Kidney glomerular epithelial cell (primary cell): ENCODE measurements around the gene CORO7.
"Not testable (repeated sequence)": the region's sequence is repeated elsewhere in the genome, so short reads cannot be mapped to it uniquely, and the experiment has no call there.

Experiments used
- DNase-seq: peaks from one replicate; lab custom pipeline; 2025; lab: John Stamatoyannopoulos, UW

CORO7 gene

GRCh38 chr16:4401510-4401909 is 14.9 kb downstream of the CORO7 start:
- no peak for DNase-seq

- no peak for DNase-seq
Measured at GRCh38 chr16:4401094-4401501, 15.3 kb downstream of the CORO7 start.

- no peak for DNase-seq
Measured at GRCh38 chr16:4399001-4399730, 17.2 kb downstream of the CORO7 start.

- DNase-seq = no peak
Measured at GRCh38 chr16:4395055-4395726, 21.2 kb downstream of the CORO7 start.

GRCh38 chr16:4393850-4394249 is 22.5 kb downstream of the CORO7 start:
- not testable (repeated sequence) for DNase-seq

- DNase-seq = no peak
Measured at GRCh38 chr16:4393240-4393600, 23.2 kb downstream of the CORO7 start.

- DNase-seq = no peak
Measured at GRCh38 chr16:4392382-4393239, 23.8 kb downstream of the CORO7 start.

- no peak for DNase-seq
Measured at GRCh38 chr16:4391631-4392381, 24.6 kb downstream of the CORO7 start.

- no peak for DNase-seq
Measured at GRCh38 chr16:4390266-4391260, 25.8 kb downstream of the CORO7 start.

GRCh38 chr16:4389051-4389955 is 27.1 kb downstream of the CORO7 start:
- no peak for DNase-seq

GRCh38 chr16:4388271-4389021 is 27.9 kb downstream of the CORO7 start:
- no peak for DNase-seq

- DNase-seq = no peak
Measured at GRCh38 chr16:4387781-4388180, 28.6 kb downstream of the CORO7 start.

- DNase-seq = no peak
Measured at GRCh38 chr16:4386951-4387565, 29.3 kb downstream of the CORO7 start.

- no peak for DNase-seq
Measured at GRCh38 chr16:4386451-4386805, 30.0 kb downstream of the CORO7 start.

GRCh38 chr16:4385789-4386450 is 30.5 kb downstream of the CORO7 start:
- DNase-seq = no peak

- DNase-seq = no peak
Measured at GRCh38 chr16:4385066-4385788, 31.2 kb downstream of the CORO7 start.

GRCh38 chr16:4384509-4384942 is 31.9 kb downstream of the CORO7 start:
- no peak for DNase-seq
